ENCODE data around the gene DOK6. TPM values are rescaled to one million over a fixed set of nuclear protein-coding genes. Genes with fewer than 3 reads are reported as not detected.

DOK6 gene
- total and polyA plus RNA-seq, 10 donors = 0.09 to 2.0 (median 0.40) TPM

- H3K27ac ChIP-seq = no peak overlapping the region
- no peaks in the 10 kb centered on the region for H3K36me3 ChIP-seq
- no peak for DNase-seq
- H3K27me3 ChIP-seq (replicated peaks in 1 of 7) = no peaks in the 10 kb centered on the region
- WGBS, 5 donors = 88 to 92% (median 91%) methylated on average over 8 of the region's 8 CpGs
- intact Hi-C loops (cut with DNase I; ENCODE audit: low total_unique reads) = no loop called here
- no peak overlapping the region for H3K4me3 ChIP-seq
- TF ChIP-seq CTCF (IDR thresholded peaks at IDR 0.05 in 8 of 11, conservative IDR thresholded peaks at IDR 0.05 in 3 of 11) (no peak), POLR2A (IDR thresholded peaks at IDR 0.05) (no peak), POLR2AphosphoS5 (IDR thresholded peaks at IDR 0.05) (no peak)
- peaks cover 0 to 17% (median 13%) of the 10 kb centered on the region in 8 donors for H3K9me3 ChIP-seq
- H3K4me1 ChIP-seq = no peaks in the 10 kb centered on the region
Measured at GRCh38 chr18:69599377-69599776, 198.7 kb downstream of the DOK6 start.

DNA sequence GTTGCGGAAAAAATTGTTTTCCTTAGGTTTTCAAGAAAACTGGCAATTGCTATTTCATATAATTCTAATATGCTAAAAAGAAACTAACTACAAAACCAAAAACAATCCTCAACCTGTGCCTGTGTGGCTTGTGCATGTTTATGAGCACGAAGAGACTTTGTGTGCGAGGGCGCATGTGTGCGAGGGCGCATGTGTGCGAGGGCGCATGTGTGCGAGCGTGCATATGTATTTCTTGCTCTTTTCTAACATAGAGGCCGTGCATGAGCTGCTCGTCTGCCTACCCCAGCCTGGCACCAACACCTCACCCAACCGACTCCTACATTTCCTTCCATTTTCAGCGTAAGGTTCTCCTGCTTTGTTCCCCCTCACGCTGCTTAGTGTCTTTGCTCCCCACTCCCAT lies 211.6 kb downstream of the DOK6 start:
- Histone ChIP-seq H3K36me3 (no peaks in the 10 kb centered on the region), H3K27me3 (replicated peaks in 1 of 7) (no peaks in the 10 kb centered on the region), H3K4me3 (no peak overlapping the region), H3K9me3 (no peaks in the 10 kb centered on the region), H3K27ac (no peak overlapping the region), H3K4me1 (no peaks in the 10 kb centered on the region)
- 84 to 95% (median 88%) methylated on average over 15 of the region's 15 CpGs for WGBS, 5 donors
- DNase-seq = no peak
- intact Hi-C loops (cut with DNase I; ENCODE audit: low total_unique reads) = no loop called here
- TF ChIP-seq POLR2A (IDR thresholded peaks at IDR 0.05) = no peak
- TF ChIP-seq CTCF (IDR thresholded peaks at IDR 0.05 in 8 of 11, conservative IDR thresholded peaks at IDR 0.05 in 3 of 11) = no peak
- TF ChIP-seq POLR2AphosphoS5 (IDR thresholded peaks at IDR 0.05) = no peak

GRCh38 chr18:69616114-69616513 lies 215.4 kb downstream of the DOK6 start:
- 85 to 98% (median 89%) methylated on average over 4 of the region's 4 CpGs for WGBS, 5 donors
- Histone ChIP-seq H3K4me1 (no peaks in the 10 kb centered on the region), H3K27ac (no peak overlapping the region), H3K4me3 (no peak overlapping the region), H3K9me3 (no peaks in the 10 kb centered on the region), H3K36me3 (no peaks in the 10 kb centered on the region), H3K27me3 (replicated peaks in 1 of 7) (no peaks in the 10 kb centered on the region)
- intact Hi-C loops (cut with DNase I; ENCODE audit: low total_unique reads) = no loop called here
- no peak for DNase-seq
- no peak for TF ChIP-seq CTCF (IDR thresholded peaks at IDR 0.05 in 8 of 11, conservative IDR thresholded peaks at IDR 0.05 in 3 of 11)
- TF ChIP-seq POLR2AphosphoS5 (IDR thresholded peaks at IDR 0.05) = no peak
- TF ChIP-seq POLR2A (IDR thresholded peaks at IDR 0.05) = no peak

DNA sequence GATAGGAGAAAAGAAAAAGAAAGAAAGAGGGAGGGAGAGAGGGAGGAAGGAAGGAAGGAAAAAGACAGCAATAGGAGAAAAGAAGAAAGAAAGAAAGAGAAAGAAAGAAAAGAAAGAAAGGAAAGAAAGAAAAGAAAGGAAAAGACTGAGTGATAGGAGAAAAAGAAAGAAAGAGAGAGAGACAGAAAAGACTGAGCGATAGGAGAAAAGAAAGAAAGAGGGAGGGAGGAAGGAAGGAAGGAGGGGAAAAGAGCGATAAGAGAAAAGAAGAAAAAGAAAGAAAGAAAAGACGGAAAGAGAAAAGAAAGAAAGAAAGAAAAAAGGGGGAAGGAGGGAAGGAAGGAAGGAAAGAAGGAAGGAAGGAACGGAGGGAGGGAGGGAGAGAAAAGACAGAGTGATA lies 216.7 kb downstream of the DOK6 start:
- 81 to 94% (median 87%) methylated on average over 4 of the region's 4 CpGs for WGBS, 5 donors
- no peaks in the 10 kb centered on the region for H3K27me3 ChIP-seq (replicated peaks in 1 of 7)
- intact Hi-C loops (cut with DNase I; ENCODE audit: low total_unique reads) = no loop called here

More for the DNA sequence above, 216.7 kb downstream of the DOK6 start:
- Histone ChIP-seq H3K4me3 (no peak overlapping the region), H3K27ac (no peak overlapping the region), H3K4me1 (no peaks in the 10 kb centered on the region), H3K9me3 (no peaks in the 10 kb centered on the region), H3K36me3 (no peaks in the 10 kb centered on the region)
- no peak for DNase-seq
- no peak for TF ChIP-seq POLR2AphosphoS5 (IDR thresholded peaks at IDR 0.05)
- TF ChIP-seq CTCF (IDR thresholded peaks at IDR 0.05 in 8 of 11, conservative IDR thresholded peaks at IDR 0.05 in 3 of 11) = no peak
- no peak for TF ChIP-seq POLR2A (IDR thresholded peaks at IDR 0.05)

Data from spleen (tissue), 11 donors.